Measurements from ENCODE around the gene SPINDOC. TPM values are rescaled to one million over a fixed set of nuclear protein-coding genes. Genes with fewer than 3 reads are reported as not detected.
A peak's percentile ranks its signal among the peaks of the same experiment; 100 is the strongest.
"Not testable (repeated sequence)": the region's sequence is repeated elsewhere in the genome, so short reads cannot be mapped to it uniquely, and the experiment has no call there.

SPINDOC gene
- total and polyA plus RNA-seq, 4 donors, result 0.42 to 3.8 (median 2.9) TPM

DNA sequence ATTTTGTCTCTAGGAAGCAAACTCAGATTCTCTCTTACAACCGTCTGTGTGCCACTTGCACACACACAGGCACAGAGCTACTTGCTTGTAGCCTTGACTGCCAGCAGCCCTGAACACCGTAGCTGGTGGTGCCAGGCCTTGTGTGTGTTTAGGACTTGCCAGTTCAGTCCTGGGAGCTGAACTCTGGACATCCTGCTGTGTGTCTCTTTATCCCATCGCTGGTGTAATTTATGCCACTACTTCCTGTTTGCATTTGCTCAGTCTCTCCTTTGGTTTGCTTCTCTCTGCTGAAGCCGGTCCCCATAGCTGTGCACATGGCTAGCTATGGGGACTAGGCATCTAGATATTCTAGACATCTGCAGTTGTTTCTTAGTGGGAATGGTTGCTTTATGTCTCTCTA is 49.7 kb downstream of the SPINDOC start:
- WGBS, result 15% methylated on average over 4 of the region's 4 CpGs

GRCh38 chr11:63863620-63864019 is 50.4 kb downstream of the SPINDOC start:
- not testable (repeated sequence) for H3K36me3 ChIP-seq (ENCODE audit: control insufficient read depth in 4 of 4, insufficient read depth in 3 of 4, low read depth in 1 of 4, low read length in 3 of 4); H3K9ac ChIP-seq (ENCODE audit: low read depth in 1 of 2, low read length in 2 of 2); H3K27ac ChIP-seq (ENCODE audit: low read depth in 1 of 2, low read length in 2 of 2); H3K4me3 ChIP-seq (ENCODE audit: low read depth in 1 of 3, low read length in 3 of 3); H3K27me3 ChIP-seq (ENCODE audit: control insufficient read depth in 4 of 4, insufficient read depth in 4 of 4, low read length in 3 of 4); DNase-seq (ENCODE audit: low spot score); H3K9me3 ChIP-seq (ENCODE audit: control insufficient read depth in 4 of 4, low read length in 3 of 4)
- peaks cover 2 to 22% (median 10%) of the 10 kb centered on the region in 4 donors for H3K4me1 ChIP-seq (ENCODE audit: control insufficient read depth in 4 of 4, insufficient read depth in 4 of 4, low read length in 3 of 4)
- WGBS, result 98% methylated on average over 6 of the region's 6 CpGs

More for the DNA sequence above, 49.7 kb downstream of the SPINDOC start:
- Histone ChIP-seq H3K27ac (ENCODE audit: low read depth in 1 of 2, low read length in 2 of 2) (peak overlapping the region in 1 of 2 donors; percentile 43), H3K9me3 (ENCODE audit: control insufficient read depth in 4 of 4, low read length in 3 of 4) (no peaks in the 10 kb centered on the region), H3K27me3 (ENCODE audit: control insufficient read depth in 4 of 4, insufficient read depth in 4 of 4, low read length in 3 of 4) (no peaks in the 10 kb centered on the region), H3K36me3 (ENCODE audit: control insufficient read depth in 4 of 4, insufficient read depth in 3 of 4, low read depth in 1 of 4, low read length in 3 of 4) (no peaks in the 10 kb centered on the region), H3K9ac (ENCODE audit: low read depth in 1 of 2, low read length in 2 of 2) (no peak overlapping the region), H3K4me3 (ENCODE audit: low read depth in 1 of 3, low read length in 3 of 3) (no peak overlapping the region), H3K4me1 (ENCODE audit: control insufficient read depth in 4 of 4, insufficient read depth in 4 of 4, low read length in 3 of 4) (peaks cover 2 to 22% (median 10%) of the 10 kb centered on the region in 4 donors)
- TF ChIP-seq ZBTB33 (IDR thresholded peaks at IDR 0.05) (peak; percentile 19), GABPA (IDR thresholded peaks at IDR 0.05 in 1 of 2, conservative IDR thresholded peaks at IDR 0.05 in 1 of 2) (peak; percentile 34 to 64), FOXA2 (IDR thresholded peaks at IDR 0.05) (peak; percentile 24), HNF4A (conservative IDR thresholded peaks at IDR 0.05) (peak; percentile 83 to 89), RAD21 (IDR thresholded peaks at IDR 0.05) (peak in 1 of 2 donors; percentile 46), FOXA1 (IDR thresholded peaks at IDR 0.05) (no peak), YY1 (IDR thresholded peaks at IDR 0.05) (peak; percentile 37), SP1 (IDR thresholded peaks at IDR 0.05) (peak; percentile 85), CTCF (IDR thresholded peaks at IDR 0.05; ENCODE audit: low read depth, low read length, missing input control) (no peak), EGR1 (IDR thresholded peaks at IDR 0.05; ENCODE audit: low read depth in 2 of 2) (peak in 1 of 2 donors; percentile 39), RXRA (IDR thresholded peaks at IDR 0.05) (peak; percentile 58 to 66), HNF4G (IDR thresholded peaks at IDR 0.05) (no peak), TAF1 (conservative IDR thresholded peaks at IDR 0.05) (no peak)
- TF ChIP-seq, protein P1, sequence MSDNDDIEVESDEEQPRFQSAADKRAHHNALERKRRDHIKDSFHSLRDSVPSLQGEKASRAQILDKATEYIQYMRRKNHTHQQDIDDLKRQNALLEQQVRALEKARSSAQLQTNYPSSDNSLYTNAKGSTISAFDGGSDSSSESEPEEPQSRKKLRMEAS (IDR thresholded peaks at IDR 0.05), result no peak
- no peak for DNase-seq (ENCODE audit: low spot score)

GRCh38 chr11:63866211-63866610 is 53.0 kb downstream of the SPINDOC start:
- Histone ChIP-seq H3K4me1 (ENCODE audit: control insufficient read depth in 4 of 4, insufficient read depth in 4 of 4, low read length in 3 of 4) (peaks cover 2 to 39% (median 20%) of the 10 kb centered on the region in 4 donors), H3K9ac (ENCODE audit: low read depth in 1 of 2, low read length in 2 of 2) (no peak overlapping the region), H3K36me3 (ENCODE audit: control insufficient read depth in 4 of 4, insufficient read depth in 3 of 4, low read depth in 1 of 4, low read length in 3 of 4) (no peaks in the 10 kb centered on the region), H3K9me3 (ENCODE audit: control insufficient read depth in 4 of 4, low read length in 3 of 4) (no peaks in the 10 kb centered on the region), H3K4me3 (ENCODE audit: low read depth in 1 of 3, low read length in 3 of 3) (no peak overlapping the region), H3K27ac (ENCODE audit: low read depth in 1 of 2, low read length in 2 of 2) (no peak overlapping the region), H3K27me3 (ENCODE audit: control insufficient read depth in 4 of 4, insufficient read depth in 4 of 4, low read length in 3 of 4) (no peaks in the 10 kb centered on the region)
- TF ChIP-seq, protein P2, sequence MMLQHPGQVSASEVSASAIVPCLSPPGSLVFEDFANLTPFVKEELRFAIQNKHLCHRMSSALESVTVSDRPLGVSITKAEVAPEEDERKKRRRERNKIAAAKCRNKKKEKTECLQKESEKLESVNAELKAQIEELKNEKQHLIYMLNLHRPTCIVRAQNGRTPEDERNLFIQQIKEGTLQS (IDR thresholded peaks at IDR 0.05), result no peak
- TF ChIP-seq GABPA (IDR thresholded peaks at IDR 0.05 in 1 of 2, conservative IDR thresholded peaks at IDR 0.05 in 1 of 2) (no peak), SP1 (IDR thresholded peaks at IDR 0.05) (no peak), ZBTB33 (IDR thresholded peaks at IDR 0.05) (no peak), RAD21 (IDR thresholded peaks at IDR 0.05) (peak in 1 of 2 donors; percentile 24)
- no peak for DNase-seq (ENCODE audit: low spot score)
- 34% methylated on average over 4 of the region's 4 CpGs for WGBS

All from liver (tissue), 9 donors.